HepG2 (cell line): ENCODE data around the gene MRPS25. TPM values are rescaled to one million over a fixed set of nuclear protein-coding genes. Genes with fewer than 3 reads are reported as not detected.

Source experiments
- KLF12 ChIP-seq: sonication (generic); formaldehyde crosslinking; IDR thresholded peaks from 2 replicates; pipeline ENCODE4 v1.4.0; 2020; ENCODE audit warnings: missing genetic modification reagents, borderline replicate concordance
- ONECUT2 ChIP-seq: sonication (generic); formaldehyde crosslinking; IDR thresholded peaks from 2 replicates; pipeline ENCODE4 v1.4.0; 2020; ENCODE audit warnings: missing genetic modification reagents
- PHF20 ChIP-seq: sonication (generic); formaldehyde crosslinking; IDR thresholded peaks from 2 replicates; pipeline ENCODE4 v1.5.0; 2020; ENCODE audit warnings: mild to moderate bottlenecking, missing genetic modification reagents
- PHF5A ChIP-seq: IDR thresholded peaks from one replicate; pipeline ENCODE4 v1.6.1; 2018; ENCODE audit warnings: low read depth, missing genetic modification reagents; ENCODE audit not compliant: unreplicated experiment
- RAD21 ChIP-seq: fragments of 450-650 bp; formaldehyde crosslinking; IDR thresholded peaks from 2 replicates; pipeline ENCODE4 v1.5.0; 2020; ENCODE audit warnings: mild to moderate bottlenecking
- RARA ChIP-seq: IDR thresholded peaks from 2 replicates; pipeline ENCODE4 v1.6.1; 2016; ENCODE audit warnings: missing genetic modification reagents, missing compliant biosample characterization
- RBAK ChIP-seq: sonication (generic); formaldehyde crosslinking; IDR thresholded peaks from 2 replicates; pipeline ENCODE4 v1.5.1; 2020; ENCODE audit warnings: mild to moderate bottlenecking, missing genetic modification reagents
- SALL1 ChIP-seq: sonication (generic); formaldehyde crosslinking; IDR thresholded peaks from 2 replicates; pipeline ENCODE4 v1.8.0; 2022; ENCODE audit warnings: mild to moderate bottlenecking, missing genetic modification reagents
- SRSF9 ChIP-seq: fragments of 200-400 bp; formaldehyde crosslinking; IDR thresholded peaks from 2 replicates; pipeline ENCODE4 v1.6.1; 2018; ENCODE audit warnings: borderline replicate concordance, mild to moderate bottlenecking, low read depth, low read length; ENCODE audit not compliant: insufficient read depth, poor library complexity, severe bottlenecking
- ZFAT ChIP-seq: sonication (generic); formaldehyde crosslinking; conservative IDR thresholded peaks from 2 replicates; pipeline ENCODE4 v1.8.1; 2023; ENCODE audit warnings: missing genetic modification reagents, inconsistent platforms
- ZFP41 ChIP-seq: sonication (generic); formaldehyde crosslinking; IDR thresholded peaks from 2 replicates; pipeline ENCODE4 v1.4.0; 2020; ENCODE audit warnings: mild to moderate bottlenecking, missing genetic modification reagents, borderline replicate concordance
- ZFP62 ChIP-seq: sonication (generic); formaldehyde crosslinking; IDR thresholded peaks from 2 replicates; pipeline ENCODE4 v1.4.0; 2020; ENCODE audit warnings: missing genetic modification reagents
- ZNF138 ChIP-seq: sonication (generic); formaldehyde crosslinking; IDR thresholded peaks from 2 replicates; pipeline ENCODE4 v1.5.0; 2020; ENCODE audit warnings: mild to moderate bottlenecking, low read depth, missing genetic modification reagents
- ZNF256 ChIP-seq: sonication (generic); formaldehyde crosslinking; conservative IDR thresholded peaks from 2 replicates; pipeline ENCODE4 v1.4.0; 2020; ENCODE audit warnings: missing genetic modification reagents
- ZNF350 ChIP-seq: sonication (generic); formaldehyde crosslinking; IDR thresholded peaks from 2 replicates; pipeline ENCODE4 v1.4.0; 2020; ENCODE audit warnings: mild to moderate bottlenecking, low read depth, missing genetic modification reagents, borderline replicate concordance
- ZNF441 ChIP-seq: sonication (generic); formaldehyde crosslinking; IDR thresholded peaks from 2 replicates; pipeline ENCODE4 v1.7.0; 2021; ENCODE audit warnings: missing genetic modification reagents, borderline replicate concordance
- ZNF501 ChIP-seq: sonication (generic); formaldehyde crosslinking; IDR thresholded peaks from 2 replicates; pipeline ENCODE4 v1.5.1; 2020; ENCODE audit warnings: mild to moderate bottlenecking, moderate library complexity, missing genetic modification reagents
- ZNF550 ChIP-seq: sonication (generic); formaldehyde crosslinking; IDR thresholded peaks from 2 replicates; pipeline ENCODE4 v1.4.0; 2020; ENCODE audit warnings: mild to moderate bottlenecking, missing genetic modification reagents, borderline replicate concordance
- ZNF563 ChIP-seq: sonication (generic); formaldehyde crosslinking; IDR thresholded peaks from 2 replicates; pipeline ENCODE4 v1.8.0; 2022; ENCODE audit warnings: mild to moderate bottlenecking, moderate library complexity, missing genetic modification reagents
- ZNF749 ChIP-seq: sonication (generic); formaldehyde crosslinking; IDR thresholded peaks from 2 replicates; pipeline ENCODE4 v1.8.0; 2022; ENCODE audit warnings: mild to moderate bottlenecking, missing genetic modification reagents, moderate library complexity, borderline replicate concordance
- ZNF790 ChIP-seq: sonication (generic); formaldehyde crosslinking; IDR thresholded peaks from 2 replicates; pipeline ENCODE4 v1.8.0; 2022; ENCODE audit warnings: missing genetic modification reagents, mild to moderate bottlenecking, borderline replicate concordance
- ZNF792 ChIP-seq: IDR thresholded peaks from 2 replicates; pipeline ENCODE4 v1.6.1; 2016
- ZSCAN9 ChIP-seq: IDR thresholded peaks from 2 replicates; pipeline ENCODE4 v1.6.1; 2016; ENCODE audit warnings: borderline replicate concordance
- polyA plus RNA-seq, 8 experiments: library from polyadenylated mRNA; depleted of rRNA in 3 of 8; stranded (reverse) in 7 of 8; unstranded in 1 of 8; fragments of >200 nt; fragmentation: Illumina TruSeq in 4 of 8; extraction: Trizol in 4 of 8; gene quantifications; 2 replicates each; pipeline versions ENCODE4 v1.2.1 to v1.2.3, GENCODE V29; 2011 to 2016; ENCODE audit warnings: low read depth in 4 of 8, missing spikeins in 1 of 8, mixed read lengths in 1 of 8; ENCODE audit not compliant: insufficient read depth in 1 of 8
- total RNA-seq, 5 experiments: library from RNA; depleted of rRNA; stranded (reverse); fragments of >200 nt; fragmentation: Illumina TruSeq; extraction: Trizol; gene quantifications; 2 replicates each; pipeline ENCODE4 v1.2.3, GENCODE V29; 2016; ENCODE audit warnings: low read depth in 1 of 5
- TF ChIP-seq, protein P1 (sequence below): sonication (generic); formaldehyde crosslinking; IDR thresholded peaks from 2 replicates; pipeline ENCODE4 v1.8.0; 2022; ENCODE audit warnings: mild to moderate bottlenecking, missing genetic modification reagents
- TF ChIP-seq, protein P2 (sequence below): sonication (generic); formaldehyde crosslinking; IDR thresholded peaks from 2 replicates; pipeline ENCODE4 v1.8.0; 2022; ENCODE audit warnings: mild to moderate bottlenecking, missing genetic modification reagents; ENCODE audit not compliant: insufficient replicate concordance
- TF ChIP-seq, protein P3 (sequence below): sonication (generic); formaldehyde crosslinking; IDR thresholded peaks from 2 replicates; pipeline ENCODE4 v1.8.0; 2022; ENCODE audit warnings: missing genetic modification reagents, mild to moderate bottlenecking, borderline replicate concordance

MRPS25 gene
- total and polyA plus RNA-seq, 2 of the 13 experiments (the other 11 are each of a cell fraction or from before 2014, with no cell fraction given), result 60.1 to 74.3 TPM

DNA sequence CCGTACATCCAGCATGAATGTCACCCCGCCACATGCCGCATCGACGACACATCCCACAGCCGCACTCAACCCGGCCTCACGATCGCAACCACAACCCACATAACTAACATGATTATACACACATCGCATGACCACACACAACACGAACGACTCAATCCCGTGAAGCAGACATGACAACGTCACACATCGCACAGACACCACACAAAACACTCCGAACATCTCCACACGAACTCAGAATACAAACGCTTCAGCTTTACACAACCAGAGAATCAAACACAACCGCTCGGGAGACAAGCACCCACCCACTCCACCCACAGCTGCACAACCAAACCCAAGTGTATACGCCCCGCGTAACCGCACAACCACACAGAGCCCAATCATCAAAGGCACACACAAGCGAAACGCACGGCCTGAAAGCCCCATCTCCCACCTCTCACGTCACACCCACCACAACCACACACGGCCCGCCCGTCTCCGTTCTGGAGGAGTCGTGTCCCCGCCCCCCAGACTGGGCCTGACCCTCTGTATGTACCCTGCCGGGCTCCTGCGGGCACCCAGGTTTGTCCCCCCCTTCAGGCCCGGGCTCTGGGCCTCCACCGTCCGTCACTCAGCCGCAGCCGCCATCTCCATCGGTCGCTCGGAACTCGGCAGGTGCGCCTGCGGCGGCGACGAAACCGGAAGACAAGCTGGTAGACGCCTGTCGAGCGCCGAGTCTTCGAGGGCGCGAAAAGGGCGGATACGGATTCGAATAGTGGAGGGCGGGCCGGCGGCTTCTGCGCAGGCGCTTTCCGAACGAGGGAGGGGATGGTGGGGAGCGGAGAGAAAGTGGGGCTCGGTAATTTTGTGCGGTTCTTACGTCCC is 33.6 kb upstream of the MRPS25 start, which contains the start of gene RBSN (continued):
- TF ChIP-seq ZNF501 (CRISPR knock-in tag), result peak; percentile 95
- TF ChIP-seq RBAK (CRISPR knock-in tag), result no peak
- TF ChIP-seq ZNF563 (CRISPR knock-in tag), result peak; percentile 88
- TF ChIP-seq, protein P1, sequence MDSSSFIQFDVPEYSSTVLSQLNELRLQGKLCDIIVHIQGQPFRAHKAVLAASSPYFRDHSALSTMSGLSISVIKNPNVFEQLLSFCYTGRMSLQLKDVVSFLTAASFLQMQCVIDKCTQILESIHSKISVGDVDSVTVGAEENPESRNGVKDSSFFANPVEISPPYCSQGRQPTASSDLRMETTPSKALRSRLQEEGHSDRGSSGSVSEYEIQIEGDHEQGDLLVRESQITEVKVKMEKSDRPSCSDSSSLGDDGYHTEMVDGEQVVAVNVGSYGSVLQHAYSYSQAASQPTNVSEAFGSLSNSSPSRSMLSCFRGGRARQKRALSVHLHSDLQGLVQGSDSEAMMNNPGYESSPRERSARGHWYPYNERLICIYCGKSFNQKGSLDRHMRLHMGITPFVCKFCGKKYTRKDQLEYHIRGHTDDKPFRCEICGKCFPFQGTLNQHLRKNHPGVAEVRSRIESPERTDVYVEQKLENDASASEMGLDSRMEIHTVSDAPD, result 0 out of 2 replicates have a peak, but pooled peaks have one; percentile 72
- no peak for TF ChIP-seq ONECUT2 (CRISPR knock-in tag)
- TF ChIP-seq ZNF350 (CRISPR knock-in tag), result peak; percentile 93
- TF ChIP-seq, protein P2, sequence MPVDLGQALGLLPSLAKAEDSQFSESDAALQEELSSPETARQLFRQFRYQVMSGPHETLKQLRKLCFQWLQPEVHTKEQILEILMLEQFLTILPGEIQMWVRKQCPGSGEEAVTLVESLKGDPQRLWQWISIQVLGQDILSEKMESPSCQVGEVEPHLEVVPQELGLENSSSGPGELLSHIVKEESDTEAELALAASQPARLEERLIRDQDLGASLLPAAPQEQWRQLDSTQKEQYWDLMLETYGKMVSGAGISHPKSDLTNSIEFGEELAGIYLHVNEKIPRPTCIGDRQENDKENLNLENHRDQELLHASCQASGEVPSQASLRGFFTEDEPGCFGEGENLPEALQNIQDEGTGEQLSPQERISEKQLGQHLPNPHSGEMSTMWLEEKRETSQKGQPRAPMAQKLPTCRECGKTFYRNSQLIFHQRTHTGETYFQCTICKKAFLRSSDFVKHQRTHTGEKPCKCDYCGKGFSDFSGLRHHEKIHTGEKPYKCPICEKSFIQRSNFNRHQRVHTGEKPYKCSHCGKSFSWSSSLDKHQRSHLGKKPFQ, result peak; percentile 36
- peak; percentile 90; the same call in 1 of the 2 replicates for TF ChIP-seq ZNF792 (CRISPR knock-in tag)
- 0 out of 2 replicates have a peak, but pooled peaks have one; percentile 16 for TF ChIP-seq ZNF790 (CRISPR knock-in tag)
- TF ChIP-seq, protein P3, sequence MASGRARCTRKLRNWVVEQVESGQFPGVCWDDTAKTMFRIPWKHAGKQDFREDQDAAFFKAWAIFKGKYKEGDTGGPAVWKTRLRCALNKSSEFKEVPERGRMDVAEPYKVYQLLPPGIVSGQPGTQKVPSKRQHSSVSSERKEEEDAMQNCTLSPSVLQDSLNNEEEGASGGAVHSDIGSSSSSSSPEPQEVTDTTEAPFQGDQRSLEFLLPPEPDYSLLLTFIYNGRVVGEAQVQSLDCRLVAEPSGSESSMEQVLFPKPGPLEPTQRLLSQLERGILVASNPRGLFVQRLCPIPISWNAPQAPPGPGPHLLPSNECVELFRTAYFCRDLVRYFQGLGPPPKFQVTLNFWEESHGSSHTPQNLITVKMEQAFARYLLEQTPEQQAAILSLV (CRISPR knock-in tag), result peak; percentile 95
- TF ChIP-seq ZNF441 (CRISPR knock-in tag), result peak; percentile 86; the same call in 1 of the 2 replicates
- TF ChIP-seq ZFAT (CRISPR knock-in tag), result no peak
- TF ChIP-seq ZNF749 (CRISPR knock-in tag), result peak; percentile 46; the same call in 1 of the 2 replicates
- 0 out of 2 replicates have a peak, but pooled peaks have one; percentile 18 for TF ChIP-seq ZNF256 (CRISPR knock-in tag)
- peak; percentile 73; the same call in 1 of the 2 replicates for TF ChIP-seq ZSCAN9
- peak; percentile 92; the same call in 1 of the 2 replicates for TF ChIP-seq KLF12 (CRISPR knock-in tag)
- TF ChIP-seq PHF5A (CRISPR knock-in tag), result peak; percentile 91
- no peak for TF ChIP-seq SRSF9
- TF ChIP-seq PHF20 (CRISPR knock-in tag), result peak; percentile 96
- peak; percentile 91 for TF ChIP-seq SALL1 (CRISPR knock-in tag)
- no peak for TF ChIP-seq ZFP62 (CRISPR knock-in tag)
- TF ChIP-seq RARA, result peak; percentile 61
- no peak for TF ChIP-seq ZFP41 (CRISPR knock-in tag)
- no peak for TF ChIP-seq ZNF550 (CRISPR knock-in tag)
- TF ChIP-seq ZNF138 (CRISPR knock-in tag), result 0 out of 2 replicates have a peak, but pooled peaks have one; percentile 29
- peak; percentile 40; the same call in 1 of the 2 replicates for TF ChIP-seq RAD21
